ENCODE results near the gene ZNF511.
A peak's percentile ranks its signal among the peaks of the same experiment; 100 is the strongest.
"Not testable (repeated sequence)": the region's sequence is repeated elsewhere in the genome, so short reads cannot be mapped to it uniquely, and the experiment has no call there.

The ZNF511 gene

GRCh38 chr10:133308421-133309099 lies at the start of gene ZNF511, which contains the start of gene TUBGCP2:
ZNF511 (plus strand) TSS chr10:133308914; CDS start chr10:133308944, 30 bp downstream.
TUBGCP2 (minus strand) TSS chr10:133308872; CDS start chr10:133302941, 5,931 bp downstream.
- DNase-seq (ENCODE audit: low spot score) = peak; percentile 90

- no peak for DNase-seq (ENCODE audit: low spot score)
These were observed 49.1 kb upstream of the ZNF511 start for GRCh38 chr10:133259602-133259989.

- peak; percentile 83 for DNase-seq (ENCODE audit: low spot score)
These were observed 47.6 kb upstream of the ZNF511 start for GRCh38 chr10:133260895-133261725.

GRCh38 chr10:133261726-133262325 lies 46.9 kb upstream of the ZNF511 start:
- peak; percentile 73 for DNase-seq (ENCODE audit: low spot score)

GRCh38 chr10:133262696-133263095 lies 46.0 kb upstream of the ZNF511 start:
- no peak for DNase-seq (ENCODE audit: low spot score)

- DNase-seq (ENCODE audit: low spot score) = no peak
These were observed 45.0 kb upstream of the ZNF511 start for GRCh38 chr10:133263674-133264073.

- no peak for DNase-seq (ENCODE audit: low spot score)
These were observed 44.3 kb upstream of the ZNF511 start for GRCh38 chr10:133264461-133264860.

GRCh38 chr10:133265052-133265451 lies 43.7 kb upstream of the ZNF511 start:
- DNase-seq (ENCODE audit: low spot score) = not testable (repeated sequence)

GRCh38 chr10:133266056-133266795 lies 42.5 kb upstream of the ZNF511 start:
- no peak for DNase-seq (ENCODE audit: low spot score)

- no peak for DNase-seq (ENCODE audit: low spot score)
These were observed 41.4 kb upstream of the ZNF511 start for GRCh38 chr10:133267293-133267692.

- DNase-seq (ENCODE audit: low spot score) = no peak
These were observed 40.9 kb upstream of the ZNF511 start for GRCh38 chr10:133267829-133268228.

- DNase-seq (ENCODE audit: low spot score) = no peak
These were observed 40.2 kb upstream of the ZNF511 start for GRCh38 chr10:133268532-133268931.

- no peak for DNase-seq (ENCODE audit: low spot score)
These were observed 39.3 kb upstream of the ZNF511 start for GRCh38 chr10:133269367-133269766.

- DNase-seq (ENCODE audit: low spot score) = no peak
These were observed 38.5 kb upstream of the ZNF511 start for GRCh38 chr10:133270204-133270603.

- no peak for DNase-seq (ENCODE audit: low spot score)
These were observed 37.9 kb upstream of the ZNF511 start for GRCh38 chr10:133270773-133271297.

- DNase-seq (ENCODE audit: low spot score) = no peak
These were observed 37.0 kb upstream of the ZNF511 start for GRCh38 chr10:133271521-133272300.

GRCh38 chr10:133272301-133272963 lies 36.3 kb upstream of the ZNF511 start:
- DNase-seq (ENCODE audit: low spot score) = no peak

GRCh38 chr10:133272964-133273420 lies 35.7 kb upstream of the ZNF511 start:
- DNase-seq (ENCODE audit: low spot score) = no peak

- no peak for DNase-seq (ENCODE audit: low spot score)
These were observed 35.1 kb upstream of the ZNF511 start for GRCh38 chr10:133273534-133274143.
